H4 (cell line): Measurements from ENCODE around the gene AMPH. TPM values are rescaled to one million over a fixed set of nuclear protein-coding genes. Genes with fewer than 3 reads are reported as not detected.
A peak's percentile ranks its signal among the peaks of the same experiment; 100 is the strongest.

Source experiments
- DNase-seq: peaks from one replicate; pipeline ENCODE4 v3.0.0-alpha.2; 2015; ENCODE audit warnings: low spot score
- total RNA-seq: library from RNA; depleted of rRNA; stranded (reverse); fragments of >200 nt; shearing (Covaris generic); gene quantifications from 2 replicates; pipeline ENCODE4 v1.2.3, GENCODE V29; 2014

The AMPH gene
- total RNA-seq, 1 experiment from 2014 or later: 7.3 TPM

DNA sequence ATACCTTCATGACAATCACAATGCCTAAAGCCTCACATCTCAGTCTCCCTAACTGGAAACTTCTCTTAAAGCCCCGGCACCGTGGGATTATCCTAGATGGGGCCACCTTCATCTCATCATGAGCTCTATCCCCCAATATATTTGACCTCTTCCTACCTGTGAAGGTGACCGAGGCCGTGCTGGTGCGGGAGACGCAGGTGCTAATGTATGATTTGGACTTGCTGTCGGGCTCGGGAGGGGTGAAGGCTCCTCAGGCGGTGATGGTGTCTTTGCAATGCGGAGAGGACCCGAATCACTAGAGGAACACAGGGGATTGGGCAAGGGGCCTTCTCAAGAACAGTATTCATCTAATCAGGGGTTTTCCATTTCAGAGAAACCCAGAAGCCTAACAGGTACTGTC is 168.4 kb downstream of the AMPH start:
- no peak for DNase-seq

DNA sequence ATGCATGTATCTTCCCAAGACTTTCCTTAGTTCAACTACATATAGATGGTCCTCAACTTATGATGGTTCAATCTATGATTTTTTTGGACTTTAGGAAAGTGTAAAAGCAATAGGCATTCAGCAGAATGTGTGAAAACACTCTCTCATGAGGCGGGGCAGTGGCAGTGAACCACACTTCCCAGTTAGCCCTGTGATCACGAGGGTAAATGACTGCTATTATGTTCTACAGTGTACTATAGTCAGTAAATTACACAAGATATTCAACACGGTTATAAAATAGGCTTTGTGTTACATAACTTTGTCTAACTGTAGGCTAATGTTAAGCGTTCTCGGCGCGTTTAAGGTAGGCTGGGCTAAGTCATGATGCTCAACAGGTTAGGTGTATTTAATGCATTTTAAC is 169.3 kb downstream of the AMPH start:
- DNase-seq: no peak

GRCh38 chr7:38453826-38454225 is 177.3 kb downstream of the AMPH start:
- DNase-seq: no peak

- no peak for DNase-seq
Observed at GRCh38 chr7:38453168-38453567, 178.0 kb downstream of the AMPH start.

GRCh38 chr7:38452681-38453108 is 178.5 kb downstream of the AMPH start:
- DNase-seq: no peak

GRCh38 chr7:38451840-38452239 is 179.3 kb downstream of the AMPH start:
- peak; percentile 72 for DNase-seq

GRCh38 chr7:38448584-38449234 is 182.5 kb downstream of the AMPH start:
- no peak for DNase-seq

DNA sequence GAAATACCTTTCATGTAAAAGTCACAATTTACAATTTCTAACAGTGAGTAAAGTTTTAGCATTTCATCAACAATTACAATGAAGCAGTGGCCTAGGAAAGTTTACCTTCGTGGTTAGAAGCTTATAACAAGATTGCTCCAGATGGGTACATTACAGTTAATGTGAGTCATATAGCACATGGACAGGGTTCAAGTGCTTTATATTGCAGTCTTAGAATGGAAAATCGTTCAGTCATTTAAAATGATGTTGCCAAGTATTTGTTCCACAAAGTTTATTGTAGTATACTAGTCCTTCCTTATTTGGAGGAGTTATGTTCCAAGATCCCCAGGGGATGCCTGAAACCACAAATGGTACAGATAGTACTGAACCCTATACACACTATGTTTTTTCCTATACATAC is 183.1 kb downstream of the AMPH start:
- peak; percentile 88 for DNase-seq

GRCh38 chr7:38438970-38439369 is 192.2 kb downstream of the AMPH start:
- no peak for DNase-seq

DNA sequence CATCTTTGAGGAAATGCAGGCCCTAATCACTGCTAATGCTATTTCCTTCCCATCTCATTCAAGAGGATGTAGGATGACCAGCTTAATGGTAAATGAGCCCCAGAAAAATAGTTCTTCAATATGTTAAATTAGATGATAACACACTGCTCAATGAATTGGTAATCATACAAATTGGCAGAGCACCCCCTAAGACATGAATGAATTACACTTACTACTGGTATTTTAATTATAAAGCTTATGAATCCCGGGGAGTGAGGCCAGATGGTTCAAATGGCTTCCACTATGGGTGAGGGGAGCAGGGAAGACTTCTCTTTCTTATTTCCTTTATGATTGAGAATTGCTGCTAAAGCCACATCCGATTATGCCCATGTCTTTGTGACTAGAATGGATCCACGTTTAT is 198.5 kb downstream of the AMPH start:
- no peak for DNase-seq

DNA sequence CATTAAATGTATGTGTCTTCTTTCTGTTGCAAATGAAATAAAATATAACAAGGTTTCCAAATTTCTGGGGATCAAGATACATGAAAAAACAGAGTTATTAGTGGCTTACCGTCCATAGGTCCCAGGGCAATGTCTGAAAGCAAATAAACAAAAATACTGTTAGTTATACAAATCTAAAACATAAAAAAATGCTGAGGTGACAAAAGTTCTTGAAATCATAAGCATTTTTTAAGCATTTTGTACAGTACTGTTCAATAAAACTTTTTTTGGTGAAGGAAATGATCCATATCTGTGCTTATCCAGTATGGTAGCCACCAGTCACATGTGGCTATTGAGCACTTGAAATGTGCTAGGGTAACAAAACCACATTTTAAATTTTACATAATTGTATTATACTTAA is 199.1 kb downstream of the AMPH start:
- no peak for DNase-seq

- DNase-seq: no peak
Observed at GRCh38 chr7:38429057-38429456, 202.1 kb downstream of the AMPH start.

DNA sequence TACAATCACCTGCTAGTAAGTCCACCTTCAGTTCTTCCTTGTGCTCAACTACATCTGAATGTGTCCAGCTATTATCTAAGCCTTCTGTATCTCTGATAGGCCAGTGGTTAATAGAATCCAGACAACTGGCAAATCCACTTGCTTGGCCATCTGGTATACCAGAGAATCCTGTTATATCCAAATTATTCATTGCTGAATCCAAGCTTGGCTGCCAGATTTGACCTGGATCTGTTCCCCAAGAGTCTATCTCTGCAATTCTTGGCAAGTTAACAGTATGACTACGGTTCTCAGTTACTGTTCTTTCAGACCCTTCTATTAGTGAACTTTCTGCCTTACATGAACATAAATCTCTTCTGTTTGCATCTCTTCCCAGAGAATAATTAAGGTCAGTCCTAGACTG is 203.1 kb downstream of the AMPH start:
- no peak for DNase-seq

- no peak for DNase-seq
Observed at GRCh38 chr7:38427279-38427955, 203.8 kb downstream of the AMPH start.

DNA sequence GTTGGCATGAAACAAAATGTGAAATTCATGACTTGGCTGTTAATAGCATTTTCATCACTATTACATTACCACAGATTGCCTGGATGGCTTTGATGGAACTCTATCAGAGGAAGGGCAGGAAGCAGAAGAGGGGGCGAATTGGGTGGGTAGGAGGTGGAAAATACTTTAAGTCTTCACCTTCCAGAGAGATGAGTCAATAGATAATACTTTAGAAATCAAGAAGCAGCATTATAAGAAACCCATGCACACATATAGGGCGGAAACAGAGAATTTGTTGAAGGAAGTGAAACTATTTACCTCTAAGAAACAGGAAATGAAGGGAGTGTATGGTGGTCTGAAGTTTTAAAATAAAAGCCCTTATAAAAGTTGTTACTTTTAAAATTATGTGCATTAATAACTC is 205.7 kb downstream of the AMPH start:
- DNase-seq: no peak

GRCh38 chr7:38424750-38425463 is 206.3 kb downstream of the AMPH start:
- DNase-seq: no peak

DNA sequence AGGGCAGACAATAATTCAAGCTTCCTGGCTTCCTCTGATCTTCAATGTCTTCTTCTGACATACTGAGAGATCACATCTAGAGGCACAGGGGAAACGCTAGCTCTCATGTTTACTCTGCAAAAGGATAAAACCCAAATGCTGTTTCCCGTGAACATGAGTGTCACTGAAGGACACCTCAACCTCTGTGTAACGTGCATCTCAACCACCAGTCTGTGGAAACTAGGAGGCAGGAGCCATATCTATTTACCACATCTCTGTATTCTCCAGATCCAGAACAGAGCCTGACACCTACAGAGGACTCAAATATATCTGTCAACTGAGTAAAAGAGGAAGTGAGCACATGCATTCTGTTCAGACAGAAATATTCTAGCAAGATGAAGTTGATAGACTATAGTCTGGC is 217.4 kb downstream of the AMPH start:
- DNase-seq: no peak

- peak; percentile 63 for DNase-seq
Observed at GRCh38 chr7:38411404-38411803, 219.8 kb downstream of the AMPH start.

DNA sequence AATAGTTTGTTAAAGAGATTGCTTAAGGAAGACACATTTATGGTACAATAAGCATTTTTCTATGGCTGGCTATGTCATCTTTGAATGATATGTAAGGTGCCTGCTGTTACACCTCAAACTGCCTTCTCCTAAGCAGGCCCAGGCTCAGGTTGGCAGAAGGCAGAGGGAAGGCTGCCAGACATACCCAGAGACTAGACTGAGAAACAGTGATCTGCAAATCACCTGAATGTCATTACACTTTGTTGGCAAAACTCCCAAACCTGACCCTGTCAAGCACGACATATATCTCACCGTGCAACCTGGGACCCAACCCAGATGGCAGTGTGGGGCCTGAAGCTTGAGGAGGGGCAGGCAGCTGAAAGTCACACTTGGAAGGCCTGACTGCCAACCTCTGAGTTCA is 221.1 kb downstream of the AMPH start:
- no peak for DNase-seq

DNA sequence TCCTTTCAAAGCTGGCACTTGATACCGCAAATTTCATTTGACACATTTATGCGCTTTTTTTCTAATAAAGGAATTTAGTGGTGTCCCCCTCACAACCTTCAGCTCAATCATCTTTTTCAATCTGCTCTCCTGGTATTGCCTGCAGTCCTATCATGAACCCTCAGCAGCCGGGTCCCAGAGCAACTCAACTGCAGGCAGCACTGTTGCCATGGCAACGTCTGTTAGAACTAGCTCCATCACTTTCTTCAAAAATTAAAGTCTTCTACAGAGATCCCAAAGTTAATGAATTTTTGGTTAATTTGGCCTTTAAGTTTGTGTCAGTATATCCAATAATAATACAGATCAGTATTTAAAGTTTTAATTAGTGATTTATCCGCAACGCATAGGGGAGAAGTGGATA is 221.6 kb downstream of the AMPH start:
- DNase-seq: no peak

DNA sequence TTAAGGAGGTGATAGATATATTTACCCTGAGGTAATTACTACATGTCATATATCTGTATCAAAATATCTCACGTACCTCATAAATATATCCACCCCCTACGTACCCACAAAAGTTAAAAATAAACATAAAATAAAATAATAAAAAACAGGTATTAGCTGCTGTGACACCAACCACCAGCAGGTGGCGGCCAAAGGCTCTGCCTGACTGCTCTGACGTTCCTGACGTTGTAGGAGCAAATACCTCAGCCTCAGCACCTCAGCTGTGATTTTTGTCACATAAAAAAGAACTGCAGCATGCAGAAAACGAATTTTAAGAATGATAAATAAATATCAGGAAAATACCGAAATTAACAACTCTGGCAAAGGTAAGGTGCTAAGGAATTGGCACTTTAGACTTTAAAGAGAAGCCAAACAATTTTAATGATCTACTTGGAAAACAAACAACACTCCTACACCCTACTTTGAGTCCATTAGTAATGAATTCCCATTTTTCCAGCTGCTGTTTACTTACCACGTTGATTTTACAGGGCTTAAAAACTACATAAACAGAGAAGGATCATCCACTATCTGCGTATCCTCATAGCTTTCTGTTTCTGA is 232.3 kb downstream of the AMPH start:
- DNase-seq: peak; percentile 71

DNA sequence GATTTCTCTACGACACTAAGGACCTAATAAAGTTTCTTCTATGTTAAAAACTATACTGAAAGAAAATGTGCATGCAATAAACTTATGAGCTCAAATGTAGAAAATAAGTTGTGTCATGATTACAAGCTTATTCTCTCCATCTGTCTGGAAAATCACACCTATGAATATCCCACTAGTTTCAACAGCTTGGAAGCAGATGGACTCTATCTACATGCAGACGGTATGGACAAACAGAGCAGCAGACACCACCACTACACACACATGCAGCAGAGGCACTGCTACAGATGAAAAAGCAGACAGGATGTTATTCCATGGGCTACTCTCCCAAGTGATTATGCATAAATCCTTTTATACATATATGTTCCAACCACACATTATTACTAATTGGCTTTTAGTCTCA is 234.3 kb downstream of the AMPH start:
- no peak for DNase-seq
